ENCODE data around the gene PLPP2. TPM values are rescaled to one million over a fixed set of nuclear protein-coding genes. Genes with fewer than 3 reads are reported as not detected.
"Not testable (repeated sequence)": the region's sequence is repeated elsewhere in the genome, so short reads cannot be mapped to it uniquely, and the experiment has no call there.

The PLPP2 gene
- polyA plus RNA-seq, 1 donor = 1.2 TPM

DNA sequence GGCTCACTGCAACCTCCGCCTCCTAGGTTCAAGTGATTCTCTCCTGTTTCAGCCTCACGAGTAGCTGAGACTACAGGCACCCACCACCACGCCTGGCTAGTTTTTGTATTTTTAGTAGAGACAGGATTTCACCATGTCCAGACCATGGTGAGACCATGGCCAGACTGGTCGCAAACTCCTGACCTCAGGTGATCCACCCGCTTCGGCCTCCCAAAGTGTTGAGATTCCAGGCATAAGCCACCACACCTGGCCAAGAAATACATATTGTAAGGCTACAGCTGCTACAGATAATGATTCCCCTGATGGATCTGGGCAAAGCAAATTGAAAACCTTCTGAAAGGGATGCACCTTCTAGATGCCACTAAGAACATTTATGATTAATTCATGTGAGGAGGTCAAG is 17.8 kb downstream of the PLPP2 start:
- no peak for DNase-seq

- DNase-seq = no peak
These were observed 19.3 kb downstream of the PLPP2 start for GRCh38 chr19:271856-272255.

DNA sequence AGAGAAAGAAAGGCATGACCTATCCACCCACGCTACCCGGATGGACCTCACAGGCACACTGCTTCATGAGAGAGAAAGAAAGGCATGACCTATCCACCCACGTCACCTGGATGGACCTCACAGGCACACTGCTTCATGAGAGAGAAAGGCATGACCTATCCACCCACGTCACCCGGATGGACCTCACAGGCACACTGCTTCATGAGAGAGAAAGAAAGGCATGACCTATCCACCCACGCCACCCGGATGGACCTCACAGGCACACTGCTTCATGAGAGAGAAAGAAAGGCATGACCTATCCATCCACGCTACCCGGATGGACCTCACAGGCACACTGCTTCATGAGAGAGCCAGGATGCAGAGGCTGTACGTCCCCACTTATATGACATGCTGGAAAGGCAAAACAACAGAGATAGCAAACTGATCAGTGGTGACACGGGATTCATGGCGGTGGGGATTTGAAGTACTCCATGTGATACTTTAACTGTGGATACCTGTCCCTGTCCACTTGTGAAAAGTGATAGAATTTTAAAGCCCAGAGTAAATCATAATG is 20.4 kb downstream of the PLPP2 start:
- not testable (repeated sequence) for DNase-seq

- no peak for DNase-seq
These were observed 22.0 kb downstream of the PLPP2 start for GRCh38 chr19:269241-269640.

GRCh38 chr19:262125-262524 is 29.1 kb downstream of the PLPP2 start:
- DNase-seq = no peak

- not testable (repeated sequence) for DNase-seq
These were observed 34.4 kb downstream of the PLPP2 start for GRCh38 chr19:256804-257203.

DNA sequence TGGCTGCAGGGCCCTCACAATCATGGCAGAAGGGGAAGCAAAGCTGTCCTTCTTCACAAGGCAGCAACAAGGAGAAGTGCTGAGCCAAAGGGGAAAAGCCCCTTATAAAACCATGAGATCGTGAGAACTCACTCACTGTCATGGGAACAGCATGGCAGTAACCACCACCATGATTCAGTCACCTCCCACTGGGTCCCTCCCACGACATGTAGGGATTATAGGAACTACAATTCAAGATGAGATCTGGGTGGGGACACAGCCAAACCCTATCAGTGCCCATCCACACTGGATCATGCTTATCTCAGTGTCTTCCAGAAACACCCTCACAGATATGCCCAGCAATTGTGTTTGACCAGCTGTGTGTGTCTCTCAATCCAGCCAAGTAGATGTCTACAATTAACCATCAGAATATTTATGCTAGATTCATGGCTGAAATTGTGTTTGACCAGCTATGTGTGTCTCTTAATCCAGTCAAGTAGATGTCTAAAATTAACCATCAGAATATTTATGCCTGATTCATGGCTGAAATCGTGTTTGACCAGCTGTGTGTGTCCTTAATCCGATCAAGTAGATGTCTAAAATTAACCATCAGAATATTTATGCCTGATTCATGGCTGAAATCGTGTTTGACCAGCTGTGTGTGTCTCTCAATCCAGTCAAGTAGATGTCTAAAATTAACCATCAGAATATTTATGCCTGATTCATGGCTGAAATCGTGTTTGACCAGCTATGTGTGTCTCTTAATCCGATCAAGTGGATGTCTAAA is 38.6 kb downstream of the PLPP2 start:
- DNase-seq = not testable (repeated sequence)

DNA sequence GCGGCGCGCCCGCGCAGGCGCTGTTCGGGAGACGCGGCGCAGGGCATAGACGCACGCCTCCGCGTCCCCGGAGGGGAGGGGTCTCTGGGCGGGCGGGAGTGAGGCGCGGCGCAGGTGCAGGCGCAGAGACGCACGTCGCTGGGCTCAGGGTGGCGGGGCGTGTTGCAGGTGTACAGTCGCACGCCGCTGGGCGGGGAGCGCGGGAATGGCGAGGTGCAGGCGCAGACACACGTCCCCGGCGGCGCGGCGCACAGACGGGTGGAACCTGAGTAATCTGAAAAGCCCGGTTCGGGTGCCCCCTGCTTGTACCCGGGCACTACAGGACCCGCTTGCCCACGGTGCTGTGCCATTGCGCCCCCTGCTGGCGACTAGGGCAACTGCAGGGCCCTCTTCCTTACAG is 44.7 kb downstream of the PLPP2 start:
- DNase-seq = no peak

DNA sequence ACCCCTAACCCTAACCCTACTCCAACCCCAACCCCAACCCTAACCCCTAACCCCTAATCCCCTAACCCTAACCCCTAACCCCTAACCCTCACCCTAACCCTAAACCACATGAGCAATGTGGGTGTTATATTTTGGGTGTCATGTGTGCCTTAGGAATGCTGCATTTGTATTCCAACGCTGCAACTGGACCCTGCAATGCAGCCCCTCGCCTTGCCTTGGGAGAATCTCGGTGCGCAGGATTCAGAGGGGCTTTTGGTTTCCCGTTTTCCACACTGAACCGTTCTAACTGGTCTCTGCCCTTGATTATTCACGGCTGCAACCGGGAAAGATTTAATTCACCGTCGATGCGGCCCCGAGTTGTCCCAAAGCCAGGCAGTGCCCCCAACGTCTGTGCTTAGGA is 45.3 kb downstream of the PLPP2 start:
- DNase-seq = not testable (repeated sequence)

- DNase-seq = no peak
These were observed 45.7 kb downstream of the PLPP2 start for GRCh38 chr19:245457-245856.

Other genes starting within 250 kb of the PLPP2 start
- 0.23 TPM for gene OR4F17, start 184.3 kb downstream of the PLPP2 start, polyA plus RNA-seq (ENCODE audit: insufficient read length)
- gene MIER2, start 53.4 kb upstream of the PLPP2 start, polyA plus RNA-seq (ENCODE audit: insufficient read length) = 22.7 TPM
- 1.5 TPM for gene C2CD4C, start 117.7 kb upstream of the PLPP2 start, polyA plus RNA-seq (ENCODE audit: insufficient read length)
- 27.7 TPM for gene SHC2, start 169.6 kb upstream of the PLPP2 start, polyA plus RNA-seq (ENCODE audit: insufficient read length)
- gene MADCAM1, start 205.1 kb upstream of the PLPP2 start, polyA plus RNA-seq (ENCODE audit: insufficient read length) = 1.8 TPM
- 5.9 TPM for gene TPGS1, start 216.1 kb upstream of the PLPP2 start, polyA plus RNA-seq (ENCODE audit: insufficient read length)
- 46.2 TPM for gene CDC34, start 240.4 kb upstream of the PLPP2 start, polyA plus RNA-seq (ENCODE audit: insufficient read length)

Measured in left kidney (tissue), 2 donors.